ENCODE results near the gene TJP1. TPM values are rescaled to one million over a fixed set of nuclear protein-coding genes. Genes with fewer than 3 reads are reported as not detected.
"Not testable (repeated sequence)": the region's sequence is repeated elsewhere in the genome, so short reads cannot be mapped to it uniquely, and the experiment has no call there.

TJP1 gene
- polyA plus RNA-seq, 3 donors from 2014 or later = not detected

DNA sequence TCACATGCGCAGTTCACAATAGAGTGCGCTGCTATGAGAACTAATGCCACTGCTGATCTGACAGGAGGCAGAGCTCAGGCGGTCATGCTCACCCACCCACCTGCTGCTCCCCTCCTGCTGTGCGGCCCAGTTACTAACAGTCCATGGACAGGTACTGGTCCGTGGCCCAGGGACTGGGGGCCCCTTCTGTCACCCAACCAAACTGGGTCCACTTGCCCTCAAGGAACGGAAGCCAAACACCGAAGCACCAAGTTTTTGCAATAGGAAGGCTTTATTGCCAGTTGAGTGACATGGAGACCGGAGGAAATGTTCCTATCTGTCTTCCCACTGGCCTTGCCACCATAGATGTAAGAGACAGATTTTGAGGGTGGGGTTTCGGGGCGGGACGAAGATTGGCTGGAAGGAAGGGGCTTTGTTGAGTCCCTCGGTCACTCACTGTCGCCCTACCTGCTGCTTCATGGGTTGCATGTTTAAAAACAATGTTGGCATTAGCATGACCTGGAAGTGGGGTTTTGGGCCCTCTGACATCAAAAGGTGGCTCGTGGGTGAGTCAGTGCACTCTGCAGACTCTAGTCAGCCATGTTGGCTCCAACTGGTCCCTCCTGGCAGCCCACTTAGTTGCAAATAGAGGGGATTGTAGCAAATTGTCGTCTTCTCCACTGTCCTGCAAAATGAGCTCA, 141.0 kb downstream of the TJP1 start:
- peaks cover 0 to 10% (median 0%) of the 10 kb centered on the region in 6 donors for H3K9me3 Mint-ChIP-seq
- no peak overlapping the region for H3K27ac Mint-ChIP-seq
- peaks cover 0 to 4% (median 0%) of the 10 kb centered on the region in 3 donors for H3K36me3 Mint-ChIP-seq

DNA sequence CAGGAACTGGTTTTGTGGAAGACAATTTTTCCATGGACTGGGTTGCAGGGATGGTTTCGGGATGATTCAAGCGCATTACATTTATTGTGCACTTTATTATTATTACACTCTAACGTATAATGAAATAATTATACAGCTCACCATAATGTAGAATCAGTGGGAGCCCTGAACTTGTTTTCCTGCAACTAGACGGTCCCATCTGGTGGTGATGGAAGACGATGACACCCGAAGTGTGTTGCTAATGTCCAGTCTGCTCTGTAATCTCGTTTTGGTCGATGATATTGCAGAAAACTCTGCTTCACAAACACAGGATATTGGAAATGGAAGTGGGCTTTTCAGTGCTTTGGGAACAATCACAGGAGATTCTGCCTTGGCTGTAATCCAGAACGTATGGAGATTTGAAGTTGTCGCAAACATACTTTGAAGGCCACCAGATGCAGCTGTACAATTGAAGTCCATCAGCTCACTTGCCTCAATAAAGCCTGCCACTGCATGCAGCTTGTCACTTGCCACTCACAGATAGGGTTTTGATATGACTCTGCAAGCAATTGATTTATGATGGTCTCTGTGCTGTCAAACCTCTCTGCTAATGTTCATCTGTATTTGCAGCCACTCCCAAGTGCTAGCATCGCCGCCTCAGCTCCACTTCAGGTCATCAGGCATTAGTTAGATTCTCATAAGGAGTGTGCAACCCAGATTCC, 141.7 kb downstream of the TJP1 start:
- Mint-ChIP-seq H3K27me3 (ENCODE audit: low read depth in 3 of 3) (peaks cover 0 to 8% (median 7%) of the 10 kb centered on the region in 3 donors), H3K36me3 (peaks cover 0 to 4% (median 0%) of the 10 kb centered on the region in 3 donors), H3K9me3 (peaks cover 0 to 8% (median 0%) of the 10 kb centered on the region in 6 donors), H3K4me1 (peaks cover 10 to 17% of the 10 kb centered on the region in 2 donors), H3K27ac (no peak overlapping the region), H3K4me3 (no peak overlapping the region)
- no peak for DNase-seq

More for the DNA sequence above, 141.0 kb downstream of the TJP1 start:
- no peak for DNase-seq
- Mint-ChIP-seq H3K4me1 (peaks cover 10 to 17% of the 10 kb centered on the region in 2 donors), H3K27me3 (ENCODE audit: low read depth in 3 of 3) (peaks cover 0 to 8% (median 4%) of the 10 kb centered on the region in 3 donors), H3K4me3 (no peak overlapping the region)

- H3K27ac Mint-ChIP-seq = no peak overlapping the region
- peaks cover 4 to 10% (median 6%) of the 10 kb centered on the region in 3 donors for H3K27me3 Mint-ChIP-seq (ENCODE audit: low read depth in 3 of 3)
- peaks cover 0 to 5% (median 0%) of the 10 kb centered on the region in 6 donors for H3K9me3 Mint-ChIP-seq
- peaks cover 0 to 4% (median 0%) of the 10 kb centered on the region in 3 donors for H3K36me3 Mint-ChIP-seq
- no peak for DNase-seq
- peaks cover 10 to 20% of the 10 kb centered on the region in 2 donors for H3K4me1 Mint-ChIP-seq
- H3K4me3 Mint-ChIP-seq = no peak overlapping the region
Observed at GRCh38 chr15:29678504-29679034, 143.7 kb downstream of the TJP1 start.

- H3K36me3 Mint-ChIP-seq = peaks cover 0 to 4% (median 0%) of the 10 kb centered on the region in 3 donors
- DNase-seq = peak; percentile 9 to 34 (median 22)
- H3K27ac Mint-ChIP-seq = peak overlapping the region in 2 of 6 donors; percentile 7 to 70
- H3K9me3 Mint-ChIP-seq = peaks cover 0 to 5% (median 0%) of the 10 kb centered on the region in 6 donors
- peaks cover 4 to 10% (median 6%) of the 10 kb centered on the region in 3 donors for H3K27me3 Mint-ChIP-seq (ENCODE audit: low read depth in 3 of 3)
- H3K4me3 Mint-ChIP-seq = peak overlapping the region in 2 of 5 donors; percentile 18 to 27
- H3K4me1 Mint-ChIP-seq = peaks cover 10 to 25% of the 10 kb centered on the region in 2 donors
Observed at GRCh38 chr15:29677871-29678461, 144.3 kb downstream of the TJP1 start.

GRCh38 chr15:29677455-29677854, 144.8 kb downstream of the TJP1 start:
- peaks cover 10 to 25% of the 10 kb centered on the region in 2 donors for H3K4me1 Mint-ChIP-seq
- peaks cover 0 to 5% (median 0%) of the 10 kb centered on the region in 6 donors for H3K9me3 Mint-ChIP-seq
- H3K4me3 Mint-ChIP-seq = peak overlapping the region in 1 of 5 donors; percentile 40
- peaks cover 0 to 4% (median 0%) of the 10 kb centered on the region in 3 donors for H3K36me3 Mint-ChIP-seq
- no peak for DNase-seq
- peaks cover 6 to 10% (median 7%) of the 10 kb centered on the region in 3 donors for H3K27me3 Mint-ChIP-seq (ENCODE audit: low read depth in 3 of 3)
- H3K27ac Mint-ChIP-seq = peak overlapping the region in 2 of 6 donors; percentile 41 to 45

DNA sequence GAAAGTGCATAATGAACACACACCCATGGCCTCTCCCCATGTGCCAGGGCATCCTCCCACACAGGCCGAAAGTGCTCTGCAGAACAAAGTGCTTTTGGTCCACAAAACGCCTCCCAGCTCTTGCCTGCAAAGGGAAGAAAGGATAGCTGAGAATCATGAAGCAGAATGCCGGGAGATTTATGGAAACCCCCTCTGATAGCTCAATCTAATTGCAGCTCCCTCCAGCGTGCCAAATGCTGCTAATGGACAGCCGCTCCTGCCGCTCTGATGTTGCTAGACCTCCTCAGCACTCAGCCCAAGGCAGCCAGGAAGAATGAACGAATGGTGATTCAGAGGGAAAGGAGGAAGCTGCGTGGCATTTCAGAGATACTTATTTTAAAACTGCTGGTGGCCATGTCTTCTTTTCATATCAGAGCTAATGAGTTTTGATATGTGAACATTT, 145.3 kb downstream of the TJP1 start:
- DNase-seq = no peak
- peaks cover 10 to 25% of the 10 kb centered on the region in 2 donors for H3K4me1 Mint-ChIP-seq
- peaks cover 6 to 10% (median 7%) of the 10 kb centered on the region in 3 donors for H3K27me3 Mint-ChIP-seq (ENCODE audit: low read depth in 3 of 3)
- H3K27ac Mint-ChIP-seq = peak overlapping the region in 1 of 6 donors; percentile 45
- H3K4me3 Mint-ChIP-seq = no peak overlapping the region
- H3K36me3 Mint-ChIP-seq = peaks cover 0 to 4% (median 0%) of the 10 kb centered on the region in 3 donors
- peaks cover 0 to 5% (median 0%) of the 10 kb centered on the region in 6 donors for H3K9me3 Mint-ChIP-seq

- H3K9me3 Mint-ChIP-seq, H3K4me3 Mint-ChIP-seq, H3K27ac Mint-ChIP-seq, H3K36me3 Mint-ChIP-seq, DNase-seq: not testable (repeated sequence)
- H3K4me1 Mint-ChIP-seq = peaks cover 10 to 25% of the 10 kb centered on the region in 2 donors
- peaks cover 6 to 10% (median 7%) of the 10 kb centered on the region in 3 donors for H3K27me3 Mint-ChIP-seq (ENCODE audit: low read depth in 3 of 3)
Observed at GRCh38 chr15:29676374-29676960, 145.8 kb downstream of the TJP1 start.

DNA sequence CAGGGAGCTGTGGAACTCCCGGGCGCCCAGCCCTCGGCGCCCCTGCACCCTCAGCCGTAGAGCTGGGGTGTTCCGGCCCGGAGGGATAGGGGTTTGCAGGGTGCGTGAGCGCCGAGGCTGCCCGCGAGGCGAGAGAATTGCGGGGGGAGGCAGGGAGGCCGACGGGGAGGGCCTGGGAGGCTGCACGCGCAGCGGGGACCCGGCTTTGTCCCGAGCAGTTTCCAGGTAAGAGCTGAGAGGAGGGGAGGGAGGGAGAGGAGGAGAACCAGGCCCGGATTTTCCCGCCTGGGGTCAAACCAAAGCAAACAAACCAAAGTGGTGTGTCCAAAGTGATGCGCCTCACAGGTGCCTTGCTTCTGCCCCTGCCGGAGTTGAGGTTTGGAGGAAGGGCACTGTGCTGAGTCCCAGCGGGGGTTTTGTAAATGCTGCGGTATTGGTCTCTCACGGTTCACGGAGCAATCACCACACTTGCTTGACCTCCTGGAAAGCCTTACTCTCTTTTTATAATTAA, 146.4 kb downstream of the TJP1 start:
- H3K4me1 Mint-ChIP-seq = peaks cover 10 to 25% of the 10 kb centered on the region in 2 donors
- no peak overlapping the region for H3K27ac Mint-ChIP-seq
- H3K4me3 Mint-ChIP-seq = no peak overlapping the region
- no peak for DNase-seq
- H3K27me3 Mint-ChIP-seq (ENCODE audit: low read depth in 3 of 3) = peaks cover 7 to 8% (median 7%) of the 10 kb centered on the region in 3 donors
- H3K36me3 Mint-ChIP-seq = peaks cover 0 to 4% (median 0%) of the 10 kb centered on the region in 3 donors
- peaks cover 0 to 2% (median 0%) of the 10 kb centered on the region in 6 donors for H3K9me3 Mint-ChIP-seq

DNA sequence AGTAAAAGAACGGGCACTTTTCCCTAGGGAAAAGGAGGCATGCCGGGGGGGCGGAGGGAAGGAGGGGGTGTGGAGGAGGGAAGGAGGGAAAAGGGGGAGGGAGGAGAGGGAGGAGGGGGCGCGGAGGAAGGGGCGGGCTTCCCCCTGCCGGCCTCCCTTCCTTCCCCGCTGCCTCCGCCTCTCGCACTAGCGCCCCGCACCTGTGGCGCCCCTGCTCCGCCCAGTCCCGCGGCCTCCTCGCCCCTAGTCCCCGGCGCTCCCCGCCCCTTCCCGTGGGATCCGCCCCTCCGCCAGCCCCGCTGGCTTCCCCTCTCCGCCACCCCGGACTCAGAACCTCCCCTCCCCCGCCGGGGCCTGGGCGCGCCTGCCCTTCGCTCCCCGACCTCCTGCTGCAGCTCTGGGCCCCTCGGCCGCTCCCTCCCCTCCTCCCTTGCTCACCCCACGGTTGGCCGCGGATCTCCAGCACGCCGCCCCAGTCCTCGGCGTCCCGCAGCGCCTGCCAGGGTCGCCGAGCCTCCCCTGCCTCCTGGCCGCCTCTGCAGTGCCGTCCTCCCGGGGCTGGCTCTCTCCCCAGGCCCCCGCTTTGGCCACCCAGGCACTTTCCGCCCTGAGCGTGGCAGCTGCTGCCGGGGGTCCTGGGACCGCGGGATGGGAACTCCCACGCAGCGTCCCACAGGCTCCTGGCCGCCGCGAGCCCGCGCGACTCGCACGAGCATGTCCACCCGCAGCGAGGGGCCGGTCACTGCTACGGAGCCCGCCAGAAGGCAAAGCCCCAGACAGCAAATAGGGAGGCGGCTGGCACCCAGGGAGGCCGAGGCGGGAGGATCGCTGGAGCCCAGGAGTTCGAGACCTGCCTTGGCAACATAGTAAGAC, 147.4 kb downstream of the TJP1 start:
- Mint-ChIP-seq H3K9me3 (peaks cover 0 to 2% (median 0%) of the 10 kb centered on the region in 6 donors), H3K4me1 (peaks cover 10 to 25% of the 10 kb centered on the region in 2 donors), H3K27me3 (ENCODE audit: low read depth in 3 of 3) (peaks cover 7 to 8% (median 7%) of the 10 kb centered on the region in 3 donors), H3K4me3 (peak overlapping the region in 1 of 5 donors; percentile 35), H3K27ac (no peak overlapping the region), H3K36me3 (peaks cover 0 to 4% (median 0%) of the 10 kb centered on the region in 3 donors)
- no peak for DNase-seq

DNA sequence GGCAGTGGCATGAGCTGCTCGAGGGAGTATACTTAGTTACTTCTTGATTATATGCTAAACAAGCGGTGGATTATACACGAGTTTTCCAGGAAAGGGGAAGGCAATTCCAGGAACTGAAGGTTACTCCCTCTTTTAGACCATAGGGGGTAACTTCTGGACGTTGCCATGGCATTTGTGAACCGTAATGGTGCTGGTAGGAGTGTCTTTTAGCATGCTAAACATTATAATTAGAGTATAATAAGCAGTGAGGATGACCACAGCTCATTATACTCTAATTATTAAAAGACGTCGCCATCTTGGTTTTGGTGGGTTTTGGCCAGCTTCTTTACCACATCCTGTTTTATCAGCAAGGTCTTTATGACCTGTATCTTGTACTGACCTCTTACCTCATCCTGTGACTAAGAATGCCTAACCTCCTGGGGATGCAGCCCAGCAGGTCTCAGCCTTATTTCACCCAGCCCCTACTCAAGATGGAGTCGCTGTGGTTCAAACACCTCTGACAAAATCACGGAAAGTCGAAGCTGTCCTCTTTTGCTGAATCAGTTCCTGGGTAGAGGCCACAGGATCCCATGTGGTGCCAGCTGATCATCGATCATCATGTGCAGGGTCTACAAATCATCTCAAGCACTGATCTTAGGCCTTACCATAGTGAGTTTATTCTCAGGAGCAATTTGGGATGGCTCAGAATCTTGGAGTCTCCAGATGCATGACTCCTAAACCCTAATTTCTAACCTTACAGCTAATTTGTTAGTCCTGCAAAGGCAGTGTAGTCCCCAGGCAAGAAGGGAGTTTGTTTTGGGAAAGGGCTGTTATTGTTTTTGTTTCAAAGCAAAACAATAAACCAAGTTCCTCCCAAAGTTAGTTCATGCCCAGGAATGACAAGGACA, 149.1 kb downstream of the TJP1 start:
- peaks cover 0 to 2% (median 0%) of the 10 kb centered on the region in 6 donors for H3K9me3 Mint-ChIP-seq
- H3K4me1 Mint-ChIP-seq = peaks cover 8 to 21% of the 10 kb centered on the region in 2 donors
- no peak for DNase-seq
- H3K27ac Mint-ChIP-seq = no peak overlapping the region
- peak overlapping the region in 1 of 5 donors; percentile 28 for H3K4me3 Mint-ChIP-seq
- H3K36me3 Mint-ChIP-seq = peaks cover 0 to 4% (median 0%) of the 10 kb centered on the region in 3 donors
- peaks cover 6 to 7% (median 7%) of the 10 kb centered on the region in 3 donors for H3K27me3 Mint-ChIP-seq (ENCODE audit: low read depth in 3 of 3)

DNA sequence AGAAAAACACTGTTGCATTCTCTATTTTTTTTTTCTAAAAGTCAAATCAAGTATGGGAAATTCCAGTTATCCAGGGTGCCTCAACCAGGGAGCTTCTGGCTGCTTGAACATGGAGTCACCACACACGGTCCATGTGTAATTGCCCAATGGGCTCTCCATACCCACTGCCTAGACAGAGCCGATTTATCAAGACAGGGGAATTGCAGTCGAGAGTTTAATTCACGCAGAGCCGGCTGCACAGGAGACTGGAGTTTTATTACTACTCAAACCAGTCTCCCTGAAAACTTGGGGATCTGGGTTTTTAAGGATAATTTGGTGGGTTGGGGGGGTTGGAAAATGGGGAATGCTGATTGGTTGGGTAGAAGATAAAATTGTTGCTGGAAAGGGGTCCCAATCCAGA, 149.8 kb downstream of the TJP1 start:
- no peak overlapping the region for H3K4me3 Mint-ChIP-seq
- H3K27me3 Mint-ChIP-seq (ENCODE audit: low read depth in 3 of 3) = peaks cover 5 to 7% (median 7%) of the 10 kb centered on the region in 3 donors
- no peak overlapping the region for H3K27ac Mint-ChIP-seq
- peaks cover 0 to 2% (median 0%) of the 10 kb centered on the region in 6 donors for H3K9me3 Mint-ChIP-seq
- peaks cover 0 to 2% (median 0%) of the 10 kb centered on the region in 3 donors for H3K36me3 Mint-ChIP-seq
- no peak for DNase-seq
- peaks cover 2 to 14% of the 10 kb centered on the region in 2 donors for H3K4me1 Mint-ChIP-seq
